PFSK-1 (cell line): ENCODE measurements around the gene GRID1.

ENCODE experiments used
- FOXP2 ChIP-seq: optimal IDR thresholded peaks from 2 replicates; pipeline ENCODE3; 2011; ENCODE audit warnings: borderline replicate concordance, control low read depth, inconsistent platforms; ENCODE audit not compliant: insufficient read depth; ENCODE audit errors: extremely low read length, extremely low read depth
- POLR2AphosphoS5 ChIP-seq: IDR thresholded peaks from 2 replicates; pipeline ENCODE4 v1.6.1; 2012; ENCODE audit warnings: low read depth, mild to moderate bottlenecking, control low read depth, low read length, moderate library complexity
- SIN3A ChIP-seq: IDR thresholded peaks from 2 replicates; pipeline ENCODE4 v1.6.1; 2012; ENCODE audit warnings: mild to moderate bottlenecking, low read length, moderate library complexity, borderline replicate concordance; ENCODE audit not compliant: insufficient read depth
- TAF1 ChIP-seq: IDR thresholded peaks from 2 replicates; pipeline ENCODE4 v1.6.1; 2012; ENCODE audit warnings: low read length, control low read depth, borderline replicate concordance; ENCODE audit not compliant: insufficient read depth
- TF ChIP-seq, protein P1 (sequence below), 2 experiments: IDR thresholded peaks; 2 replicates each; pipeline versions ENCODE4 v1.6.1 to v1.8.0; 2011 to 2012; ENCODE audit warnings: low read depth in 2 of 2, low read length in 2 of 2, control low read depth in 1 of 2, inconsistent platforms in 1 of 2, mild to moderate bottlenecking in 1 of 2, moderate library complexity in 1 of 2; ENCODE audit not compliant: insufficient read depth in 1 of 2

DNA sequence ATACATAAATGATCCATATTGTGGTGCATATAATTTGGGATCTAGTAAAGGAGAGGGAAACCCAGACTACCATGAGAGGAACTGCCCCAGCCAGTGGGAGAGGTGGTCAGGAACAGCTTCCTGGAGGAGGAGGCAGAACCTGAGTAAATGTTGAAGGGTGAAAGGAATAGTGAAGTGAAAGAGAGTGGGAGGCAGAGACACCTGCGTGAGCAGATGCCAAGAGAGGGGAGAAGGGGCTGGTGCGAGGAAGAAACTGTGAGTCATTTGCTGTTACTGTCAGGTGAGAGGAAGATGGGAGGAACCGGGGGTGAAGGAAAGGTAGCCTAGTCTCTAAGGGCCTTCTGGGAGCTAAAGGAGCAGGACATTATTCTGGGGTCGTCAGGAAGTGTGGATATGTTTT, 294.8 kb downstream of the GRID1 start:
- no peak for TF ChIP-seq POLR2AphosphoS5
- TF ChIP-seq FOXP2: no peak
- no peak for TF ChIP-seq SIN3A
- TF ChIP-seq TAF1: no peak
- TF ChIP-seq, protein P1, sequence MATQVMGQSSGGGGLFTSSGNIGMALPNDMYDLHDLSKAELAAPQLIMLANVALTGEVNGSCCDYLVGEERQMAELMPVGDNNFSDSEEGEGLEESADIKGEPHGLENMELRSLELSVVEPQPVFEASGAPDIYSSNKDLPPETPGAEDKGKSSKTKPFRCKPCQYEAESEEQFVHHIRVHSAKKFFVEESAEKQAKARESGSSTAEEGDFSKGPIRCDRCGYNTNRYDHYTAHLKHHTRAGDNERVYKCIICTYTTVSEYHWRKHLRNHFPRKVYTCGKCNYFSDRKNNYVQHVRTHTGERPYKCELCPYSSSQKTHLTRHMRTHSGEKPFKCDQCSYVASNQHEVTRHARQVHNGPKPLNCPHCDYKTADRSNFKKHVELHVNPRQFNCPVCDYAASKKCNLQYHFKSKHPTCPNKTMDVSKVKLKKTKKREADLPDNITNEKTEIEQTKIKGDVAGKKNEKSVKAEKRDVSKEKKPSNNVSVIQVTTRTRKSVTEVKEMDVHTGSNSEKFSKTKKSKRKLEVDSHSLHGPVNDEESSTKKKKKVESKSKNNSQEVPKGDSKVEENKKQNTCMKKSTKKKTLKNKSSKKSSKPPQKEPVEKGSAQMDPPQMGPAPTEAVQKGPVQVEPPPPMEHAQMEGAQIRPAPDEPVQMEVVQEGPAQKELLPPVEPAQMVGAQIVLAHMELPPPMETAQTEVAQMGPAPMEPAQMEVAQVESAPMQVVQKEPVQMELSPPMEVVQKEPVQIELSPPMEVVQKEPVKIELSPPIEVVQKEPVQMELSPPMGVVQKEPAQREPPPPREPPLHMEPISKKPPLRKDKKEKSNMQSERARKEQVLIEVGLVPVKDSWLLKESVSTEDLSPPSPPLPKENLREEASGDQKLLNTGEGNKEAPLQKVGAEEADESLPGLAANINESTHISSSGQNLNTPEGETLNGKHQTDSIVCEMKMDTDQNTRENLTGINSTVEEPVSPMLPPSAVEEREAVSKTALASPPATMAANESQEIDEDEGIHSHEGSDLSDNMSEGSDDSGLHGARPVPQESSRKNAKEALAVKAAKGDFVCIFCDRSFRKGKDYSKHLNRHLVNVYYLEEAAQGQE (IDR thresholded peaks at IDR 0.05; ENCODE audit: insufficient read depth in 1 of 2, low read depth in 2 of 2, low read length in 2 of 2): no peak
